Loucy (cell line): ENCODE measurements around the gene CRACDL.

Source experiments
- H2AFZ ChIP-seq: fragments of 200-600 bp; sonication (generic); 2 replicates; pipeline ENCODE4 v1.6.0; 2016; ENCODE audit warnings: antibody characterized with exemption, mild to moderate bottlenecking, low read length, moderate library complexity
- H3F3A ChIP-seq: fragments of 200-600 bp; 2 replicates; pipeline ENCODE4 v1.6.0; 2016; ENCODE audit warnings: antibody characterized with exemption, low read depth, mild to moderate bottlenecking
- H3K27me3 ChIP-seq: fragments of 200-600 bp; sonication (generic); 2 replicates; pipeline ENCODE4 v1.6.1; 2014; ENCODE audit warnings: low read length, mild to moderate bottlenecking; ENCODE audit not compliant: insufficient read depth, poor library complexity, severe bottlenecking
- H3K36me3 ChIP-seq: fragments of 200-600 bp; sonication (generic); 2 replicates; pipeline ENCODE4 v1.6.1; 2016; ENCODE audit warnings: low read length; ENCODE audit not compliant: insufficient read depth
- H3K4me1 ChIP-seq: fragments of 200-600 bp; sonication (generic); 2 replicates; pipeline ENCODE4 v1.5.1; 2014; ENCODE audit warnings: low read length, mild to moderate bottlenecking; ENCODE audit not compliant: insufficient read depth, poor library complexity, severe bottlenecking
- H3K4me2 ChIP-seq: fragments of 200-600 bp; sonication (generic); 2 replicates; pipeline ENCODE4 v1.6.0; 2014; ENCODE audit warnings: antibody characterized with exemption, low read length, low read depth, mild to moderate bottlenecking; ENCODE audit not compliant: poor library complexity, severe bottlenecking
- H3K4me3 ChIP-seq: fragments of 200-600 bp; sonication (generic); 2 replicates; pipeline ENCODE4 v1.5.1; 2014; ENCODE audit warnings: low read length, mild to moderate bottlenecking, mixed read lengths; ENCODE audit not compliant: poor library complexity, severe bottlenecking
- H3K79me2 ChIP-seq: fragments of 200-600 bp; sonication (generic); 2 replicates; pipeline ENCODE4 v1.6.1; 2014; ENCODE audit warnings: low read length; ENCODE audit not compliant: insufficient read depth
- H3K9ac ChIP-seq: fragments of 200-600 bp; sonication (generic); 2 replicates; pipeline ENCODE4 v1.6.0; 2014; ENCODE audit warnings: mild to moderate bottlenecking, low read depth, low read length, moderate library complexity; ENCODE audit not compliant: poor library complexity, severe bottlenecking
- H3K9me2 ChIP-seq: fragments of 200-600 bp; sonication (generic); replicated peaks from 2 replicates; pipeline ENCODE4 v1.6.1; 2016; ENCODE audit warnings: low read depth, low read length, mixed read lengths
- H3K9me3 ChIP-seq: fragments of 200-600 bp; sonication (generic); 2 replicates; pipeline ENCODE4 v1.6.1; 2014; ENCODE audit warnings: mild to moderate bottlenecking, antibody characterized with exemption, low read length, low read depth; ENCODE audit not compliant: insufficient read depth
- H4K20me1 ChIP-seq: fragments of 200-600 bp; sonication (generic); 2 replicates; pipeline ENCODE4 v1.6.0; 2014; ENCODE audit warnings: antibody characterized with exemption, low read length, mild to moderate bottlenecking; ENCODE audit not compliant: insufficient read depth, poor library complexity, severe bottlenecking
- CTCF ChIP-seq: fragments of 200-600 bp; sonication (generic); conservative IDR thresholded peaks from 2 replicates; pipeline ENCODE4 v1.5.1; 2014; ENCODE audit warnings: mild to moderate bottlenecking, antibody characterized with exemption, low read length
- EZH2phosphoT487 ChIP-seq: fragments of 200-600 bp; IDR thresholded peaks from 2 replicates; pipeline ENCODE4 v1.6.1; 2018; ENCODE audit warnings: antibody characterized with exemption, mild to moderate bottlenecking, moderate library complexity, borderline replicate concordance

CRACDL gene

GRCh38 chr2:98917031-98917471 lies 19.0 kb downstream of the CRACDL start:
- Histone ChIP-seq H3K36me3 (no peaks in the 10 kb centered on the region), H3K9me3 (no peaks in the 10 kb centered on the region), H3K27me3 (peaks cover 28% of the 10 kb centered on the region), H3K4me2 (no peak overlapping the region), H3K79me2 (no peaks in the 10 kb centered on the region), H3K4me1 (no peaks in the 10 kb centered on the region), H3K9me2 (no peaks in the 10 kb centered on the region), H4K20me1 (no peaks in the 10 kb centered on the region), H3F3A (no peaks in the 10 kb centered on the region), H3K9ac (no peak overlapping the region), H3K4me3 (no peak overlapping the region), H2AFZ (no peak overlapping the region)
- no peak for TF ChIP-seq EZH2phosphoT487
- no peak for TF ChIP-seq CTCF

- Histone ChIP-seq H3K9ac (no peak overlapping the region), H4K20me1 (no peaks in the 10 kb centered on the region), H3K9me3 (no peaks in the 10 kb centered on the region), H3K4me1 (peaks cover 5% of the 10 kb centered on the region), H3K9me2 (no peaks in the 10 kb centered on the region), H3K27me3 (peaks cover 31% of the 10 kb centered on the region), H3K36me3 (no peaks in the 10 kb centered on the region), H3F3A (no peaks in the 10 kb centered on the region), H2AFZ (no peak overlapping the region), H3K79me2 (no peaks in the 10 kb centered on the region), H3K4me3 (no peak overlapping the region), H3K4me2 (no peak overlapping the region)
- TF ChIP-seq EZH2phosphoT487 (no peak), CTCF (no peak)
Measured at GRCh38 chr2:98915751-98916358, 20.2 kb downstream of the CRACDL start.

- no peak overlapping the region for H3K9ac ChIP-seq
- peaks cover 31% of the 10 kb centered on the region for H3K27me3 ChIP-seq
- TF ChIP-seq CTCF (no peak), EZH2phosphoT487 (no peak)
- H3K79me2 ChIP-seq = no peaks in the 10 kb centered on the region
- H3K36me3 ChIP-seq = no peaks in the 10 kb centered on the region
- H2AFZ ChIP-seq = no peak overlapping the region
- H3F3A ChIP-seq = no peaks in the 10 kb centered on the region
- no peaks in the 10 kb centered on the region for H4K20me1 ChIP-seq
- no peaks in the 10 kb centered on the region for H3K9me3 ChIP-seq
- no peaks in the 10 kb centered on the region for H3K9me2 ChIP-seq
- peaks cover 6% of the 10 kb centered on the region for H3K4me1 ChIP-seq
- no peak overlapping the region for H3K4me2 ChIP-seq
- H3K4me3 ChIP-seq = no peak overlapping the region
Measured at GRCh38 chr2:98914713-98915580, 21.1 kb downstream of the CRACDL start.
